ENCODE measurements around the gene TSPEAR. TPM values are rescaled to one million over a fixed set of nuclear protein-coding genes. Genes with fewer than 3 reads are reported as not detected.

TSPEAR gene
- polyA plus RNA-seq, 1 of the 3 experiments (the other 2 are of a cell fraction) = 0.08 TPM

- no peak overlapping the region for H3K4me2 ChIP-seq
- H3K9me2 ChIP-seq = no peaks in the 10 kb centered on the region
- no peaks in the 10 kb centered on the region for H3K27me3 ChIP-seq (ENCODE audit: insufficient read depth)
- ChIA-PET CTCF (interaction anchor here (0.6 to 1.4 kb wide), 5 partner anchors 11 to 302 kb away, joined by 3 to 6 read pairs (median 4); no protein-coding TSS in a partner anchor), POLR2A (interaction anchor here (1.2 kb wide), 1 partner anchor 12 kb away, joined by 3 read pairs; no protein-coding TSS in a partner anchor)
- no peak overlapping the region for H3K9ac ChIP-seq
- no peaks in the 10 kb centered on the region for H3F3A ChIP-seq (replicated peaks; ENCODE audit: insufficient read depth)
- H2AFZ ChIP-seq (ENCODE audit: low read depth) = no peak overlapping the region
- H3K4me1 ChIP-seq (ENCODE audit: control insufficient read depth in 1 of 2, insufficient read depth in 2 of 2, low read depth in 1 of 2, low read length in 1 of 2) = no peaks in the 10 kb centered on the region
- H3K27ac ChIP-seq (ENCODE audit: low read depth in 2 of 2, low read length in 1 of 2) = no peak overlapping the region
- H3K36me3 ChIP-seq (replicated peaks in 1 of 2; ENCODE audit: control insufficient read depth in 1 of 2, insufficient read depth in 2 of 2, low read length in 1 of 2) = no peaks in the 10 kb centered on the region
- no peak for TF ChIP-seq RAD21 (IDR thresholded peaks at IDR 0.05; ENCODE audit: low read length)
- no peak for TF ChIP-seq NFIC (IDR thresholded peaks at IDR 0.05; ENCODE audit: borderline replicate concordance)
- 61% methylated on average over 9 of the region's 9 CpGs for WGBS (ENCODE audit: low lambda C conversion rate)
- peaks cover 11% of the 10 kb centered on the region; the same call in 1 of the 2 replicates for H3K9me3 ChIP-seq
- no peaks in the 10 kb centered on the region for H4K20me1 ChIP-seq (ENCODE audit: insufficient read depth)
- peaks cover 6% of the 10 kb centered on the region; the same call in 1 of the 2 replicates for H3K79me2 ChIP-seq (ENCODE audit: insufficient read depth)
- no peak overlapping the region for H3K4me3 ChIP-seq (ENCODE audit: low read depth in 2 of 2, low read length in 1 of 2)
- DNase-seq = no peak
Measured at GRCh38 chr21:44490816-44491215, 220.6 kb downstream of the TSPEAR start.

GRCh38 chr21:44490405-44490804, 221.0 kb downstream of the TSPEAR start:
- ChIA-PET POLR2A (no interaction called here), CTCF (interaction anchor here (0.9 to 1.4 kb wide), 4 partner anchors 11 to 29 kb away, joined by 3 to 6 read pairs (median 4); no protein-coding TSS in a partner anchor)

More at GRCh38 chr21:44490405-44490804, 221.0 kb downstream of the TSPEAR start:
- Histone ChIP-seq H3K9me2 (no peaks in the 10 kb centered on the region), H4K20me1 (ENCODE audit: insufficient read depth) (no peaks in the 10 kb centered on the region), H3K27me3 (ENCODE audit: insufficient read depth) (no peaks in the 10 kb centered on the region), H2AFZ (ENCODE audit: low read depth) (no peak overlapping the region), H3K4me3 (ENCODE audit: low read depth in 2 of 2, low read length in 1 of 2) (no peak overlapping the region), H3K4me1 (ENCODE audit: control insufficient read depth in 1 of 2, insufficient read depth in 2 of 2, low read depth in 1 of 2, low read length in 1 of 2) (no peaks in the 10 kb centered on the region), H3K79me2 (ENCODE audit: insufficient read depth) (peaks cover 6% of the 10 kb centered on the region; the same call in 1 of the 2 replicates), H3K4me2 (no peak overlapping the region), H3F3A (replicated peaks; ENCODE audit: insufficient read depth) (no peaks in the 10 kb centered on the region), H3K27ac (ENCODE audit: low read depth in 2 of 2, low read length in 1 of 2) (no peak overlapping the region), H3K9ac (no peak overlapping the region), H3K9me3 (peaks cover 11% of the 10 kb centered on the region; the same call in 1 of the 2 replicates), H3K36me3 (replicated peaks in 1 of 2; ENCODE audit: control insufficient read depth in 1 of 2, insufficient read depth in 2 of 2, low read length in 1 of 2) (no peaks in the 10 kb centered on the region)
- WGBS (ENCODE audit: low lambda C conversion rate) = 78% methylated on average over 19 of the region's 19 CpGs
- DNase-seq = no peak
- no peak for TF ChIP-seq FOXM1 (IDR thresholded peaks at IDR 0.05; ENCODE audit: low read depth)
- no peak for TF ChIP-seq POLR2AphosphoS5 (IDR thresholded peaks at IDR 0.05; ENCODE audit: low read depth, low read length)
- no peak for TF ChIP-seq CTCF (IDR thresholded peaks at IDR 0.05)
- TF ChIP-seq PBX3 (IDR thresholded peaks at IDR 0.05) = no peak
- TF ChIP-seq TEAD4 (IDR thresholded peaks at IDR 0.05; ENCODE audit: borderline replicate concordance, insufficient read depth) = no peak
- TF ChIP-seq FOSL2 (IDR thresholded peaks at IDR 0.05; ENCODE audit: borderline replicate concordance, low read depth) = no peak
- TF ChIP-seq ELF1 (IDR thresholded peaks at IDR 0.05) = no peak

All from SK-N-SH (cell line).